Activated T-helper 2 cell treated with anti-CD3 and anti-CD28 coated beads, Interferon-gamma antibody, Interleukin-2, Interleukin-4, amounts not matched to agents 10 μg/mL and 5 μg/mL and 100 μg/mL, durations not matched to agents 14 hours and 24 hours and 36 hours (primary cell): ENCODE data around the gene TRABD2A. TPM values are rescaled to one million over a fixed set of nuclear protein-coding genes. Genes with fewer than 3 reads are reported as not detected.
A peak's percentile ranks its signal among the peaks of the same experiment; 100 is the strongest.

ENCODE experiments used
- DNase-seq: peaks from one replicate; pipeline ENCODE4 v3.0.0; 2021; ENCODE audit warnings: low spot score
- H3K27ac Mint-ChIP-seq: one replicate; pipeline ENCODE4 v1.8.0; 2021; ENCODE audit warnings: mixed read lengths
- H3K27me3 Mint-ChIP-seq: one replicate; pipeline ENCODE4 v1.8.0; 2021; ENCODE audit warnings: low read depth, mixed read lengths
- H3K36me3 Mint-ChIP-seq: one replicate; pipeline ENCODE4 v1.8.0; 2021; ENCODE audit warnings: low read depth, mixed read lengths
- H3K4me1 Mint-ChIP-seq: one replicate; pipeline ENCODE4 v1.8.0; 2021; ENCODE audit warnings: low read depth, mixed read lengths
- H3K4me3 Mint-ChIP-seq: one replicate; pipeline ENCODE4 v1.8.0; 2021; ENCODE audit warnings: low read depth, mild to moderate bottlenecking, moderate library complexity, mixed read lengths
- H3K9me3 Mint-ChIP-seq: one replicate; pipeline ENCODE4 v1.8.0; 2021; ENCODE audit warnings: mixed read lengths
- intact Hi-C: fragments of 100-400 bp; cut with micrococcal nuclease; formaldehyde crosslinking; loops from one replicate; pipeline ENCODE4 v1.15.1; 2023
- total RNA-seq: library from RNA; stranded (reverse); gene quantifications from 2 replicates; pipeline ENCODE4 v1.2.3, GENCODE V29; 2022

TRABD2A gene
- total RNA-seq, 1 donor from 2014 or later = 67.9 TPM

GRCh38 chr2:84836215-84836614, 44.7 kb downstream of the TRABD2A start:
- H3K4me1 Mint-ChIP-seq = peaks cover 44% of the 10 kb centered on the region
- no peak for DNase-seq
- H3K36me3 Mint-ChIP-seq = peaks cover 84% of the 10 kb centered on the region
- H3K27ac Mint-ChIP-seq = no peak overlapping the region
- no peaks in the 10 kb centered on the region for H3K27me3 Mint-ChIP-seq
- peaks cover 21% of the 10 kb centered on the region for H3K9me3 Mint-ChIP-seq
- intact Hi-C loops = no loop called here
- no peak overlapping the region for H3K4me3 Mint-ChIP-seq

- peak overlapping the region; percentile 47 for H3K27ac Mint-ChIP-seq
- peaks cover 66% of the 10 kb centered on the region for H3K36me3 Mint-ChIP-seq
- peaks cover 21% of the 10 kb centered on the region for H3K9me3 Mint-ChIP-seq
- intact Hi-C loops = no loop called here
- peak overlapping the region; percentile 41 for H3K4me3 Mint-ChIP-seq
- no peak for DNase-seq
- H3K4me1 Mint-ChIP-seq = peaks cover 33% of the 10 kb centered on the region
- no peaks in the 10 kb centered on the region for H3K27me3 Mint-ChIP-seq
Measured at GRCh38 chr2:84833481-84834150, 47.3 kb downstream of the TRABD2A start.

- H3K27ac Mint-ChIP-seq = peak overlapping the region; percentile 47
- intact Hi-C loops = no loop called here
- H3K27me3 Mint-ChIP-seq = no peaks in the 10 kb centered on the region
- peak overlapping the region; percentile 41 for H3K4me3 Mint-ChIP-seq
- H3K9me3 Mint-ChIP-seq = peaks cover 21% of the 10 kb centered on the region
- peaks cover 37% of the 10 kb centered on the region for H3K4me1 Mint-ChIP-seq
- DNase-seq = no peak
- H3K36me3 Mint-ChIP-seq = peaks cover 66% of the 10 kb centered on the region
Measured at GRCh38 chr2:84832772-84833461, 48.0 kb downstream of the TRABD2A start.

GRCh38 chr2:84830758-84831500, 50.0 kb downstream of the TRABD2A start:
- Mint-ChIP-seq H3K27ac (peak overlapping the region; percentile 18), H3K4me3 (no peak overlapping the region)
- intact Hi-C loops = no loop called here

GRCh38 chr2:84830095-84830494, 50.8 kb downstream of the TRABD2A start:
- H3K27me3 Mint-ChIP-seq = no peaks in the 10 kb centered on the region
- H3K36me3 Mint-ChIP-seq = peaks cover 49% of the 10 kb centered on the region
- no peak overlapping the region for H3K27ac Mint-ChIP-seq
- no peak overlapping the region for H3K4me3 Mint-ChIP-seq
- peaks cover 36% of the 10 kb centered on the region for H3K4me1 Mint-ChIP-seq
- no peak for DNase-seq
- intact Hi-C loops = no loop called here
- peaks cover 4% of the 10 kb centered on the region for H3K9me3 Mint-ChIP-seq

More at GRCh38 chr2:84830758-84831500, 50.0 kb downstream of the TRABD2A start:
- DNase-seq = no peak
- Mint-ChIP-seq H3K27me3 (no peaks in the 10 kb centered on the region), H3K36me3 (peaks cover 55% of the 10 kb centered on the region), H3K9me3 (peaks cover 7% of the 10 kb centered on the region), H3K4me1 (peaks cover 35% of the 10 kb centered on the region)

GRCh38 chr2:84829693-84830092, 51.2 kb downstream of the TRABD2A start:
- intact Hi-C loops = no loop called here
- peaks cover 38% of the 10 kb centered on the region for H3K4me1 Mint-ChIP-seq
- DNase-seq = no peak

GRCh38 chr2:84827978-84828575, 52.8 kb downstream of the TRABD2A start:
- Mint-ChIP-seq H3K27me3 (no peaks in the 10 kb centered on the region), H3K36me3 (peaks cover 47% of the 10 kb centered on the region), H3K4me3 (no peak overlapping the region), H3K9me3 (no peaks in the 10 kb centered on the region), H3K27ac (no peak overlapping the region), H3K4me1 (peaks cover 27% of the 10 kb centered on the region)
- intact Hi-C loops = no loop called here
- DNase-seq = no peak

More at GRCh38 chr2:84829693-84830092, 51.2 kb downstream of the TRABD2A start:
- Mint-ChIP-seq H3K36me3 (peaks cover 49% of the 10 kb centered on the region), H3K9me3 (no peaks in the 10 kb centered on the region), H3K27ac (no peak overlapping the region), H3K27me3 (no peaks in the 10 kb centered on the region), H3K4me3 (no peak overlapping the region)

GRCh38 chr2:84823788-84824187, 57.1 kb downstream of the TRABD2A start:
- H3K9me3 Mint-ChIP-seq = no peaks in the 10 kb centered on the region
- no peak for DNase-seq
- H3K36me3 Mint-ChIP-seq = peaks cover 49% of the 10 kb centered on the region
- H3K4me1 Mint-ChIP-seq = peaks cover 16% of the 10 kb centered on the region
- H3K27ac Mint-ChIP-seq = no peak overlapping the region
- intact Hi-C loops = no loop called here
- H3K4me3 Mint-ChIP-seq = no peak overlapping the region
- H3K27me3 Mint-ChIP-seq = no peaks in the 10 kb centered on the region

- H3K27me3 Mint-ChIP-seq = no peaks in the 10 kb centered on the region
- H3K4me1 Mint-ChIP-seq = peaks cover 11% of the 10 kb centered on the region
- no peak for DNase-seq
- no peak overlapping the region for H3K27ac Mint-ChIP-seq
- peaks cover 43% of the 10 kb centered on the region for H3K36me3 Mint-ChIP-seq
- intact Hi-C loops = no loop called here
- H3K9me3 Mint-ChIP-seq = no peaks in the 10 kb centered on the region
- no peak overlapping the region for H3K4me3 Mint-ChIP-seq
Measured at GRCh38 chr2:84823229-84823628, 57.7 kb downstream of the TRABD2A start.

GRCh38 chr2:84821806-84822205, 59.1 kb downstream of the TRABD2A start:
- Mint-ChIP-seq H3K9me3 (no peaks in the 10 kb centered on the region), H3K4me3 (no peak overlapping the region), H3K27ac (no peak overlapping the region), H3K36me3 (peaks cover 32% of the 10 kb centered on the region), H3K4me1 (peaks cover 21% of the 10 kb centered on the region), H3K27me3 (no peaks in the 10 kb centered on the region)
- no peak for DNase-seq
- intact Hi-C loops = no loop called here

GRCh38 chr2:84817239-84817655, 63.6 kb downstream of the TRABD2A start:
- DNase-seq = no peak
- H3K4me3 Mint-ChIP-seq = no peak overlapping the region
- H3K27ac Mint-ChIP-seq = peak overlapping the region; percentile 31

GRCh38 chr2:84816426-84817026, 64.4 kb downstream of the TRABD2A start:
- peaks cover 8% of the 10 kb centered on the region for H3K36me3 Mint-ChIP-seq
- DNase-seq = no peak
- H3K27me3 Mint-ChIP-seq = no peaks in the 10 kb centered on the region
- peak overlapping the region; percentile 18 for H3K27ac Mint-ChIP-seq
- intact Hi-C loops = loop anchor here (1.0 to 2.0 kb wide), 3 partner anchors 30 to 64 kb away; partner anchors contain the start of gene TRABD2A
- H3K4me3 Mint-ChIP-seq = peak overlapping the region; percentile 1
- peaks cover 29% of the 10 kb centered on the region for H3K4me1 Mint-ChIP-seq
- H3K9me3 Mint-ChIP-seq = peaks cover 3% of the 10 kb centered on the region

More at GRCh38 chr2:84817239-84817655, 63.6 kb downstream of the TRABD2A start:
- intact Hi-C loops = loop anchor here (1.0 to 2.0 kb wide), 3 partner anchors 30 to 64 kb away; partner anchors contain the start of gene TRABD2A
- Mint-ChIP-seq H3K36me3 (peaks cover 16% of the 10 kb centered on the region), H3K9me3 (peaks cover 3% of the 10 kb centered on the region), H3K4me1 (peaks cover 29% of the 10 kb centered on the region), H3K27me3 (no peaks in the 10 kb centered on the region)
